ENCODE data around the gene MEGF11. TPM values are rescaled to one million over a fixed set of nuclear protein-coding genes. Genes with fewer than 3 reads are reported as not detected.

Gene MEGF11
- total RNA-seq, 6 experiments from 2014 or later = not detected

- TF ChIP-seq CTCF (IDR thresholded peaks at IDR 0.05) (no peak), POLR2A (IDR thresholded peaks at IDR 0.05) (no peak)
- intact Hi-C loops (cut with DNase I) = no loop called here
- Histone ChIP-seq H3K36me3 (no peaks in the 10 kb centered on the region), H3K4me1 (peaks cover 0 to 2% (median 0%) of the 10 kb centered on the region in 4 donors), H3K27ac (no peak overlapping the region), H3K9me3 (no peaks in the 10 kb centered on the region), H3K27me3 (no peaks in the 10 kb centered on the region), H3K4me3 (no peak overlapping the region)
- DNase-seq (no peak), ATAC-seq (no peak)
- 78% methylated on average over 2 of the region's 5 CpGs for WGBS (ENCODE audit: insufficient coverage, low coverage, low lambda C conversion rate, missing lambda C conversion rate)
Observed at GRCh38 chr15:65921780-65922179, 331.8 kb downstream of the MEGF11 start.

GRCh38 chr15:65920825-65921309 is 332.7 kb downstream of the MEGF11 start:
- intact Hi-C loops (cut with DNase I) = no loop called here
- Histone ChIP-seq H3K36me3 (no peaks in the 10 kb centered on the region), H3K27ac (no peak overlapping the region), H3K4me3 (no peak overlapping the region), H3K27me3 (no peaks in the 10 kb centered on the region), H3K4me1 (peaks cover 0 to 6% (median 0%) of the 10 kb centered on the region in 4 donors), H3K9me3 (no peaks in the 10 kb centered on the region)
- TF ChIP-seq CTCF (IDR thresholded peaks at IDR 0.05) = no peak
- no peak for TF ChIP-seq POLR2A (IDR thresholded peaks at IDR 0.05)
- no peak for DNase-seq
- no peak for ATAC-seq
- WGBS (ENCODE audit: insufficient coverage, low coverage, low lambda C conversion rate, missing lambda C conversion rate) = 74% methylated on average over 4 of the region's 4 CpGs

- H3K27ac ChIP-seq = no peak overlapping the region
- 20% methylated on average over 1 of the region's 1 CpG for WGBS (ENCODE audit: insufficient coverage, low coverage, low lambda C conversion rate, missing lambda C conversion rate)
- TF ChIP-seq CTCF (IDR thresholded peaks at IDR 0.05) = no peak
- TF ChIP-seq POLR2A (IDR thresholded peaks at IDR 0.05) = no peak
- intact Hi-C loops (cut with DNase I) = no loop called here
- H3K4me1 ChIP-seq = peaks cover 0 to 6% (median 0%) of the 10 kb centered on the region in 4 donors
- ATAC-seq = no peak
- H3K36me3 ChIP-seq = no peaks in the 10 kb centered on the region
- no peaks in the 10 kb centered on the region for H3K27me3 ChIP-seq
- H3K9me3 ChIP-seq = no peaks in the 10 kb centered on the region
- H3K4me3 ChIP-seq = no peak overlapping the region
- no peak for DNase-seq
Observed at GRCh38 chr15:65920121-65920520, 333.4 kb downstream of the MEGF11 start.

- 95% methylated on average over 8 of the region's 9 CpGs for WGBS (ENCODE audit: insufficient coverage, low coverage, low lambda C conversion rate, missing lambda C conversion rate)
- peaks cover 0 to 6% (median 0%) of the 10 kb centered on the region in 4 donors for H3K4me1 ChIP-seq
- no peak overlapping the region for H3K27ac ChIP-seq
- no peaks in the 10 kb centered on the region for H3K27me3 ChIP-seq
- TF ChIP-seq CTCF (IDR thresholded peaks at IDR 0.05) = no peak
- no peak for TF ChIP-seq POLR2A (IDR thresholded peaks at IDR 0.05)
- DNase-seq = no peak
- H3K9me3 ChIP-seq = no peaks in the 10 kb centered on the region
- no peak overlapping the region for H3K4me3 ChIP-seq
- H3K36me3 ChIP-seq = no peaks in the 10 kb centered on the region
- intact Hi-C loops (cut with DNase I) = no loop called here
- no peak for ATAC-seq
Observed at GRCh38 chr15:65919353-65919752, 334.2 kb downstream of the MEGF11 start.

GRCh38 chr15:65918945-65919344 is 334.6 kb downstream of the MEGF11 start:
- Histone ChIP-seq H3K4me3 (no peak overlapping the region), H3K36me3 (no peaks in the 10 kb centered on the region), H3K27ac (no peak overlapping the region), H3K9me3 (no peaks in the 10 kb centered on the region), H3K27me3 (no peaks in the 10 kb centered on the region), H3K4me1 (peaks cover 0 to 6% (median 0%) of the 10 kb centered on the region in 4 donors)
- TF ChIP-seq CTCF (IDR thresholded peaks at IDR 0.05) (no peak), POLR2A (IDR thresholded peaks at IDR 0.05) (no peak)
- 67% methylated on average over 2 of the region's 5 CpGs for WGBS (ENCODE audit: insufficient coverage, low coverage, low lambda C conversion rate, missing lambda C conversion rate)
- intact Hi-C loops (cut with DNase I) = no loop called here
- DNase-seq (no peak), ATAC-seq (no peak)

Data from right lobe of liver (tissue), 6 donors.